ENCODE measurements around the gene FRY. TPM values are rescaled to one million over a fixed set of nuclear protein-coding genes. Genes with fewer than 3 reads are reported as not detected.

The FRY gene
- total and polyA plus RNA-seq, 2 donors (not counting 1 experiment from before 2014, with no cell fraction given), result 2.3 to 6.3 TPM

- H3K27me3 Mint-ChIP-seq, result no peaks in the 10 kb centered on the region
- H3K79me2 ChIP-seq (ENCODE audit: control insufficient read depth, insufficient read depth, low read length), result no peaks in the 10 kb centered on the region
Measured at GRCh38 chr13:32116210-32116609, 84.6 kb downstream of the FRY start.

GRCh38 chr13:32117001-32117400 is 85.4 kb downstream of the FRY start:
- Histone ChIP-seq H2AFZ (ENCODE audit: insufficient read depth, low read depth, low read length, poor library complexity, severe bottlenecking) (no peak overlapping the region), H3K79me2 (ENCODE audit: control insufficient read depth, insufficient read depth, low read length) (no peaks in the 10 kb centered on the region), H3K4me2 (replicated peaks; ENCODE audit: low read depth, low read length, poor library complexity, severe bottlenecking) (no peak overlapping the region), H3K27me3 (replicated peaks in 1 of 4; ENCODE audit: control extremely low read depth in 1 of 4, control insufficient read depth in 3 of 4, insufficient read depth in 4 of 4, low read length in 3 of 4) (no peaks in the 10 kb centered on the region), H3K9ac (ENCODE audit: low read length) (no peak overlapping the region), H4K20me1 (ENCODE audit: control insufficient read depth, insufficient read depth, low read length, poor library complexity, severe bottlenecking) (no peaks in the 10 kb centered on the region), H3K9me3 (ENCODE audit: control extremely low read depth in 1 of 3, control insufficient read depth in 2 of 3, insufficient read depth in 1 of 3, low read length in 2 of 3) (peaks cover 0 to under 1% (median 0%) of the 10 kb centered on the region in 3 donors), H3K4me3 (ENCODE audit: control extremely low read depth in 1 of 5, extremely low read depth in 1 of 5, insufficient read depth in 1 of 5, low read depth in 2 of 5, low read length in 4 of 5) (no peak overlapping the region), H3K27ac (ENCODE audit: low read length in 2 of 2) (no peak overlapping the region), H3K4me1 (ENCODE audit: control insufficient read depth in 2 of 2, insufficient read depth in 2 of 2, low read length in 2 of 2) (peaks cover 0 to 3% of the 10 kb centered on the region in 2 donors), H3K36me3 (replicated peaks in 1 of 2; ENCODE audit: control extremely low read depth in 1 of 2, control insufficient read depth in 1 of 2, extremely low read depth in 1 of 2, insufficient read depth in 2 of 2, low read length in 1 of 2) (peaks cover 1 to 2% of the 10 kb centered on the region in 2 experiments)
- Mint-ChIP-seq H3K4me3 (no peak overlapping the region), H3K9me3 (ENCODE audit: insufficient read depth) (no peaks in the 10 kb centered on the region), H3K27me3 (no peaks in the 10 kb centered on the region), H3K4me1 (peaks cover 13% of the 10 kb centered on the region), H3K27ac (no peak overlapping the region)
- ChIA-PET CTCF (no interaction called here), POLR2A (no interaction called here)
- WGBS (ENCODE audit: insufficient coverage), result no CpG with 5 or more reads among the region's 3 CpGs
- DNase-seq (no peak), ATAC-seq (ENCODE audit: low read depth) (no peak)
- intact Hi-C loops (cut with micrococcal nuclease), result no loop called here
- TF ChIP-seq EZH2 (IDR thresholded peaks at IDR 0.05; ENCODE audit: borderline replicate concordance, insufficient read depth, low read depth, low read length, poor library complexity, severe bottlenecking), result no peak
- no peak for TF ChIP-seq CTCF (IDR thresholded peaks at IDR 0.05)

More at GRCh38 chr13:32116210-32116609, 84.6 kb downstream of the FRY start:
- no peaks in the 10 kb centered on the region for H4K20me1 ChIP-seq (ENCODE audit: control insufficient read depth, insufficient read depth, low read length, poor library complexity, severe bottlenecking)
- no peak overlapping the region for H3K27ac Mint-ChIP-seq
- DNase-seq, result no peak
- intact Hi-C loops (cut with micrococcal nuclease), result no loop called here
- no peak overlapping the region for H2AFZ ChIP-seq (ENCODE audit: insufficient read depth, low read depth, low read length, poor library complexity, severe bottlenecking)
- H3K27me3 ChIP-seq (replicated peaks in 1 of 4; ENCODE audit: control extremely low read depth in 1 of 4, control insufficient read depth in 3 of 4, insufficient read depth in 4 of 4, low read length in 3 of 4), result no peaks in the 10 kb centered on the region
- no peak overlapping the region for H3K27ac ChIP-seq (ENCODE audit: low read length in 2 of 2)
- TF ChIP-seq EZH2 (IDR thresholded peaks at IDR 0.05; ENCODE audit: borderline replicate concordance, insufficient read depth, low read depth, low read length, poor library complexity, severe bottlenecking) (no peak), CTCF (IDR thresholded peaks at IDR 0.05) (no peak)
- no peak overlapping the region for H3K4me3 Mint-ChIP-seq
- ChIA-PET CTCF (no interaction called here), POLR2A (no interaction called here)
- H3K4me1 Mint-ChIP-seq, result peaks cover 16% of the 10 kb centered on the region
- H3K4me1 ChIP-seq (ENCODE audit: control insufficient read depth in 2 of 2, insufficient read depth in 2 of 2, low read length in 2 of 2), result peaks cover 0 to 3% of the 10 kb centered on the region in 2 donors
- no peak for ATAC-seq (ENCODE audit: low read depth)
- no peaks in the 10 kb centered on the region for H3K9me3 Mint-ChIP-seq (ENCODE audit: insufficient read depth)
- no peak overlapping the region for H3K4me2 ChIP-seq (replicated peaks; ENCODE audit: low read depth, low read length, poor library complexity, severe bottlenecking)
- H3K36me3 ChIP-seq (replicated peaks in 1 of 2; ENCODE audit: control extremely low read depth in 1 of 2, control insufficient read depth in 1 of 2, extremely low read depth in 1 of 2, insufficient read depth in 2 of 2, low read length in 1 of 2), result peaks cover 1 to 2% of the 10 kb centered on the region in 2 experiments
- H3K9ac ChIP-seq (ENCODE audit: low read length), result no peak overlapping the region
- no CpG with 5 or more reads among the region's 5 CpGs for WGBS (ENCODE audit: insufficient coverage)
- H3K4me3 ChIP-seq (ENCODE audit: control extremely low read depth in 1 of 5, extremely low read depth in 1 of 5, insufficient read depth in 1 of 5, low read depth in 2 of 5, low read length in 4 of 5), result no peak overlapping the region
- H3K9me3 ChIP-seq (ENCODE audit: control extremely low read depth in 1 of 3, control insufficient read depth in 2 of 3, insufficient read depth in 1 of 3, low read length in 2 of 3), result no peaks in the 10 kb centered on the region

Data from B cell (primary cell).